ENCODE results near the gene MFN1.

MFN1 gene

DNA sequence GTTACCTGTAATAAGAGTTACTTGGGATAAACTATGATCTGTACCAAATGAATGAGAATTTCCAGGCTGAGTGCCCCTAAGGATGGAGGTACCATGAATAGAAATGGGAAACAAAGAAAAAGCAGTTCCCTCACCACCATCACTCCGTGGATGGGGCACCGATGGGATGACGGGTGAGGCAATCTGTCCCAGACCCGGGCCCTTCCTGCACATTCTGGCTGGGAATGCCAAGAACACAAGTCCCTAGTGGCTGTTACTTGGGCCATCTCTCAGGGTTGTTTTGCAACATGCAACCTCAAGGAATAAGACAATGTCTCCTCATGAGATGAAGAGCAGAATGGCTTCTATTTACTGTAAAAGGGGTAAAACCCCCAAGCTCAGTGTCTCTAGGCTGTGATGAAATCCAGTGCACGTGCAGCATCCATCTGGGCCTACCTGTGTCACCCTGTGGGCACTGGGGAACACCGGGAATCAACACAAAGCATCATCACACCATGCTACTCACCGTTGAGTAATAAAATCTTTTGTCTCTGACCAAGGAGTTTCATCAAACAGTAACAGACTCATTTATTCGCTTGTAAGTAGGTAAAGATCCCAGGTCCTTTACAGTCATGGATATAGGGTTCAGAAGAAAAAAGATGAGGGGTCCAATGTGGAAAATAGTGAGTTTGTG, 81.5 kb downstream of the MFN1 start:
- DNase-seq (ENCODE audit: low read depth in 4 of 4, low spot score in 1 of 4) = no peak

DNA sequence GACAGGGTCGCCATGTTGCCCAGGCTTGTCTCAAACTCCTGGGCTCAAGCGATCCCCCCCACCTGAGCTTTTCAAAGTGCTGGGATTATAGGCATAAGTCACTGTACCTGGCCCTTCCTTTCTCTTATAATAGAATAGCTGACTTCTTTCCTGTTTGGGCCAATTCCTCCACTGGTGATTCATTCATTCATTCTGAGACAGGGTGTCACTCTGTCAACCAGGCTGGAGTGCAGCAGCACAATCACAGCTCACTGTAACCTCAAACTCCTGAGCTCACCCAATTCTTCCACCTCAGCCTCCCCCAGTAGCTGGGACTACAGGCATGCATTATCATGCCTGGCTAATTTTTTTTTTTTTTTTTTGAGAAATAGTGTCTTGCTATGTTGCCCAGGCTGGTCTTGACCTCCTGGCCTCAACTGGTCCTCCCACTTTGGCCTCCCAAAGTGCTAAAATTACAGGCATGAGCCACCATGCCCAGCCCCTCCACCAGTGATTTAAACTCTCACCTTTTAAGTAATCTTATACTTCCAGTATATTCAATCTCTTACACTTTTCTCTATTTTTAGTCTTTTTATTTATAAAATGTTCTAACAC, 82.9 kb downstream of the MFN1 start:
- DNase-seq (ENCODE audit: low read depth in 4 of 4, low spot score in 1 of 4) = no peak

DNA sequence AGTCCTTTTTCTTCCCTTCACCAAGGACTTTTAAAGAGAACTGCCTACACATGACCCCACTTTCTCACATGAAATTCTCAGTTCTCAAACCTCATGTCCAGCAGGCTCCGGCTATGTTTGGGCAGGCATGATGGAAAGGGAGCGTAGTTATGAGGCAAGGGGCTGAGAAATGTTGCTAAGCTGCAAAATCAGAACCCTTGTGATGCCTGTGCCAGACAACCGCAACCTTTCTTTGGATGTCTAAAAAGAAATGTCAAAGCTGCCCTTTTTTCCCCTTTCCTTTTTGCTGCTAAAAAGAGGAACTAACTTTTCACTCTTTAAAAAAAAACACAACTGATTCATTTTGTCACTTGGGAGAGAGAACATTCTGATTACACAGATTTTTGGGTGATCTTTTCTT, 84.5 kb downstream of the MFN1 start:
- DNase-seq (ENCODE audit: low read depth in 4 of 4, low spot score in 1 of 4) = no peak

DNA sequence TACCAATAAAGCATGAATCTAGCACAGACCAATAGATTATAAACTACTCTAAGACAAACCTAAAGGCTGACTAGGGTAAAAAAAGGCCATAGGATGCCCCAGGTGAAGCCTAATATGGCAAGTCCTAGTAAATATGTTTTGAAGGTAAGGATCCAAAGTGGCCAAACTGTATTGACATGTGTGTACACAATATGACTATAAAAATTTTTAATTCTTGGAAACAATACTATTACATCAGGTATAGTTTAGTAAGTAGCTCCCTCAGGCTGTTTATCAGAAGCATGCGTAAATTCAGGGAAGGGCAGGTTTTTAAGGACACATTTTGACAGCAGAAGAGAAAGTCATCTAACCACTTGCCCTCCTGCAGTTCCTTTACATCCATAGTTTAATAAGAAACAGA, 84.9 kb downstream of the MFN1 start:
- no peak for DNase-seq (ENCODE audit: low read depth in 4 of 4, low spot score in 1 of 4)

DNA sequence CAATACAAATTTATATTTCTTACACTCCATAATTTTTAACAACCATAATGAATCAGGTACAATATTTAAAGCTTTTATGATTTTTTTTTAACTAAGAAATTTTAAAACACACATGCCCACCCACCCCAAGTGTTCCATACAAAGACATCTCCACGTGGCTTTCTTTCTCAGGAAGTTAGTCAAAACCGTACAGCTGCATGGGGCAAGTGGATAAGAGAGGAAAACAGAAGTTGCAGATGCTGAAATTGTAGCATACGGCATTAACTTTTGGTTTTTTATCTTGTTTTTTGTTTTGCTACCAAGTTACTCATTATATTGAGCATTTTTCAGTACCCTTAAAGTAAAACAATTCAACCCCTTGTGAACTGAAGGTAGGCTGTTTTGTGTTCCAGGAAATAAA, 89.0 kb downstream of the MFN1 start:
- no peak for DNase-seq (ENCODE audit: low read depth in 4 of 4, low spot score in 1 of 4)

DNA sequence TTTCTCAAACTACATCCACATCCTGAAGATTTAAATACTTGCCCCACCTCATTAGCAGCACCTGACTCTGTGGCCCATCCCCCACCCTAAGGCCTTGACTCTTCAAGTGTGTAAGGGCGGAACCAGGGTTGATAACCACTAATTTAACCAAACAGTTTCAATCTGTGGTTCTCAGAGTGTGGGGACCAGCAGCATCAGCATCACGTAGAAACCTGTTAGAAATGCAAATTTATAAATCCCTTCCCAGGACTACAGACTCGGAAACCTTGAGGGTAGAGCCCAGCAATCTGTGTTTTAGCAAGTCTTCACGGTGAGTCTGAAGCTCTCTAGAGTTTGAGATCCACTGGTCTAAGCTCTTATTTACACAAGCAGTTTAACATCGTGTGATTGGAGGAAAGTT, 91.3 kb downstream of the MFN1 start:
- no peak for DNase-seq (ENCODE audit: low read depth in 4 of 4, low spot score in 1 of 4)

Measured in stimulated activated CD4-positive, alpha-beta T cell treated with anti-CD3 and anti-CD28 coated beads, Interleukin-1b, Interleukin-23, amount 100 ng/mL, for 24 hours (primary cell).